IMR-90 (cell line): ENCODE results near the gene TNK1. TPM values are rescaled to one million over a fixed set of nuclear protein-coding genes. Genes with fewer than 3 reads are reported as not detected.

Experiments
- ATAC-seq: fragments of 200-7000 bp; cut with Tn5 transposase; 2 replicates; pipeline ENCODE4 v1.9.1; 2020; ENCODE audit warnings: low read depth, mild to moderate bottlenecking, moderate library complexity
- BruUV-seq: library from RNA; stranded (reverse); fragments of 400-500 nt; replicated peaks from 2 replicates; lab custom pipeline; 2021; lab: Mats Ljungman, UMichigan
- CTCF ChIA-PET: fragments of 300-600 bp; formaldehyde crosslinking; extraction: SDS; loops from one replicate; lab custom pipeline; 2021; ENCODE audit warnings: antibody characterized with exemption; lab: Yijun Ruan, JAX
- POLR2A ChIA-PET: fragments of 300-600 bp; sonication (Branson Sonifier 250); formaldehyde crosslinking; loops from one replicate; lab custom pipeline; 2022; ENCODE audit warnings: antibody characterized with exemption; ENCODE audit not compliant: unreplicated experiment; lab: Charles Lee
- DNase-seq: peaks from one replicate; pipeline ENCODE4 v3.0.0; 2013
- H2AFZ ChIP-seq: replicated peaks from 2 replicates; pipeline ENCODE3; 2013; ENCODE audit warnings: low read length, mild to moderate bottlenecking; ENCODE audit not compliant: poor library complexity
- H2AK5ac ChIP-seq: 2 replicates; pipeline ENCODE4 v1.6.1; 2013; ENCODE audit warnings: low read depth, low read length, inconsistent platforms
- H2AK9ac ChIP-seq: replicated peaks from 2 replicates; pipeline ENCODE3; 2013; ENCODE audit warnings: mild to moderate bottlenecking, low read depth, low read length, moderate library complexity; ENCODE audit not compliant: poor library complexity
- H2BK120ac ChIP-seq: 2 replicates; pipeline ENCODE4 v1.6.1; 2013; ENCODE audit warnings: low read depth, low read length, inconsistent platforms
- H2BK15ac ChIP-seq: 3 replicates; pipeline ENCODE4 v1.6.1; 2013; ENCODE audit warnings: low read depth, low read length, inconsistent platforms
- H2BK20ac ChIP-seq: 2 replicates; pipeline ENCODE4 v1.6.1; 2013; ENCODE audit warnings: low read depth, mild to moderate bottlenecking, inconsistent platforms, low read length, moderate library complexity
- H2BK5ac ChIP-seq: 2 replicates; pipeline ENCODE4 v1.6.1; 2013; ENCODE audit warnings: mild to moderate bottlenecking, low read depth, low read length, inconsistent platforms; ENCODE audit not compliant: poor library complexity, severe bottlenecking
- H3K14ac ChIP-seq: replicated peaks from 2 replicates; pipeline ENCODE4 v1.6.1; 2013; ENCODE audit warnings: low read depth, low read length, inconsistent platforms
- H3K18ac ChIP-seq: 2 replicates; pipeline ENCODE4 v1.6.1; 2013; ENCODE audit warnings: low read depth, low read length, control low read depth
- H3K23ac ChIP-seq: 2 replicates; pipeline ENCODE4 v1.6.1; 2013; ENCODE audit warnings: low read depth, low read length, inconsistent platforms
- H3K27ac ChIP-seq: 2 replicates; pipeline ENCODE4 v1.5.1; 2013; ENCODE audit warnings: mild to moderate bottlenecking, control low read depth, low read length; ENCODE audit not compliant: insufficient read depth
- H3K27me3 ChIP-seq: 2 replicates; pipeline ENCODE4 v1.6.1; 2013; ENCODE audit warnings: low read length; ENCODE audit not compliant: control insufficient read depth, insufficient read depth
- H3K36me3 ChIP-seq: 2 replicates; pipeline ENCODE4 v1.6.1; 2013; ENCODE audit warnings: low read length, mixed read lengths; ENCODE audit not compliant: control insufficient read depth, insufficient read depth
- H3K4ac ChIP-seq: 2 replicates; pipeline ENCODE4 v1.6.1; 2013; ENCODE audit warnings: low read depth, low read length, inconsistent platforms
- H3K4me1 ChIP-seq: 2 replicates; pipeline ENCODE4 v1.6.1; 2013; ENCODE audit warnings: low read length, mixed read lengths; ENCODE audit not compliant: control insufficient read depth, insufficient read depth
- H3K4me2 ChIP-seq: 2 replicates; pipeline ENCODE4 v1.6.1; 2013; ENCODE audit warnings: low read depth, mild to moderate bottlenecking, control low read depth, low read length, moderate library complexity
- H3K4me3 ChIP-seq: 2 replicates; pipeline ENCODE4 v1.5.1; 2013; ENCODE audit warnings: low read depth, mild to moderate bottlenecking, control low read depth, low read length, moderate library complexity; ENCODE audit not compliant: insufficient read depth
- H3K56ac ChIP-seq: 2 replicates; pipeline ENCODE4 v1.6.1; 2013; ENCODE audit warnings: low read length, inconsistent platforms; ENCODE audit not compliant: insufficient read depth; ENCODE audit errors: extremely low read depth
- H3K79me1 ChIP-seq, 2 experiments: 2 replicates each; pipeline ENCODE4 v1.6.1; 2013; ENCODE audit warnings: low read length in 2 of 2, inconsistent platforms in 1 of 2, low read depth in 1 of 2
- H3K9ac ChIP-seq: 2 replicates; pipeline ENCODE4 v1.6.1; 2013; ENCODE audit warnings: low read depth, low read length, control low read depth
- H3K9me1 ChIP-seq: 2 replicates; pipeline ENCODE4 v1.6.1; 2013; ENCODE audit warnings: low read length, inconsistent platforms; ENCODE audit not compliant: insufficient read depth
- H3K9me3 ChIP-seq: 2 replicates; pipeline ENCODE4 v1.6.1; 2013; ENCODE audit warnings: low read length; ENCODE audit not compliant: control insufficient read depth, insufficient read depth
- H4K20me1 ChIP-seq: 2 replicates; pipeline ENCODE4 v1.6.1; 2013; ENCODE audit warnings: low read length, inconsistent platforms; ENCODE audit not compliant: insufficient read depth
- H4K5ac ChIP-seq: 2 replicates; pipeline ENCODE4 v1.6.1; 2013; ENCODE audit warnings: mild to moderate bottlenecking, low read depth, low read length, control low read depth
- H4K8ac ChIP-seq, 2 experiments: 2 replicates each; pipeline ENCODE4 v1.6.1; 2013; ENCODE audit warnings: low read depth in 2 of 2, low read length in 2 of 2, control low read depth in 1 of 2, inconsistent platforms in 1 of 2
- H4K91ac ChIP-seq: 2 replicates; pipeline ENCODE4 v1.6.1; 2013; ENCODE audit warnings: low read depth, low read length, inconsistent platforms; ENCODE audit not compliant: insufficient read depth
- BHLHE40 ChIP-seq: fragments of 150-350 bp; IDR thresholded peaks from 2 replicates; pipeline ENCODE4 v1.6.1; 2016; ENCODE audit warnings: mild to moderate bottlenecking, low read depth, low read length
- CEBPB ChIP-seq: IDR thresholded peaks from 2 replicates; pipeline ENCODE4 v1.6.1; 2012; ENCODE audit warnings: low read depth, low read length, improper control_type of control experiment
- CHD1 ChIP-seq: IDR thresholded peaks from 2 replicates; pipeline ENCODE4 v1.6.1; 2012; ENCODE audit warnings: low read depth, low read length, improper control_type of control experiment
- CTCF ChIP-seq: conservative IDR thresholded peaks from 2 replicates; pipeline ENCODE4 v1.5.1; 2012; ENCODE audit warnings: mild to moderate bottlenecking, low read depth, low read length, improper control_type of control experiment
- FOS ChIP-seq: fragments of 150-350 bp; IDR thresholded peaks from 2 replicates; pipeline ENCODE4 v1.6.1; 2016; ENCODE audit warnings: low read depth, low read length
- MAFK ChIP-seq: IDR thresholded peaks from 2 replicates; pipeline ENCODE4 v1.6.1; 2012; ENCODE audit warnings: low read depth, low read length, improper control_type of control experiment
- MAZ ChIP-seq: IDR thresholded peaks from 2 replicates; pipeline ENCODE4 v1.6.1; 2012; ENCODE audit warnings: low read depth, mild to moderate bottlenecking, low read length, improper control_type of control experiment, moderate library complexity, borderline replicate concordance
- MXI1 ChIP-seq: IDR thresholded peaks from 2 replicates; pipeline ENCODE4 v1.6.1; 2012; ENCODE audit warnings: low read depth, mild to moderate bottlenecking, low read length, moderate library complexity, borderline replicate concordance
- NFE2L2 ChIP-seq: fragments of 150-350 bp; IDR thresholded peaks from 2 replicates; pipeline ENCODE4 v1.6.1; 2016; ENCODE audit warnings: low read depth, mild to moderate bottlenecking, low read length
- POLR2A ChIP-seq: IDR thresholded peaks from 2 replicates; pipeline ENCODE4 v1.6.1; 2012; ENCODE audit warnings: mild to moderate bottlenecking, low read depth, low read length
- RAD21 ChIP-seq: IDR thresholded peaks from 2 replicates; pipeline ENCODE4 v1.6.1; 2012; ENCODE audit warnings: low read length, improper control_type of control experiment
- RCOR1 ChIP-seq: IDR thresholded peaks from 2 replicates; pipeline ENCODE4 v1.6.1; 2012; ENCODE audit warnings: mild to moderate bottlenecking, low read length, improper control_type of control experiment; ENCODE audit not compliant: insufficient replicate concordance
- RFX5 ChIP-seq: IDR thresholded peaks from 2 replicates; pipeline ENCODE4 v1.8.0; 2012; ENCODE audit warnings: low read depth, mild to moderate bottlenecking, low read length, moderate library complexity
- SMC3 ChIP-seq: fragments of 150-350 bp; IDR thresholded peaks from 2 replicates; pipeline ENCODE4 v1.6.1; 2016; ENCODE audit warnings: low read depth, mild to moderate bottlenecking, antibody characterized with exemption, low read length, moderate library complexity
- WGBS, 2 experiments: methylation state at CpG; one replicate each; pipeline versions ENCODE4 v1.1.5 to v1.1.7; 2013; ENCODE audit warnings: missing lambda C conversion rate in 2 of 2; ENCODE audit not compliant: insufficient read length in 1 of 2; ENCODE audit errors: extremely low coverage in 2 of 2; 5-methylcytosine and 5-hydroxymethylcytosine counted together
- dilution Hi-C: fragments of 300-500 bp; cut with HindIII; formaldehyde crosslinking; loops from one replicate; pipeline ENCODE4 v1.14.3; 2018; ENCODE audit warnings: low sequenced_read_pairs; ENCODE audit not compliant: unreplicated experiment
- in situ Hi-C: fragments of 300-500 bp; cut with MboI; formaldehyde crosslinking; loops from 3 replicates; pipeline ENCODE4 v1.14.3; 2019; ENCODE audit warnings: low sequenced_read_pairs, inconsistent platforms, mixed read lengths
- intact Hi-C: fragments of 100-400 bp; cut with micrococcal nuclease; formaldehyde crosslinking; loops from 2 replicates; pipeline ENCODE4 v1.10.0; 2022
- polyA plus RNA-seq, 3 experiments: library from polyadenylated mRNA; depleted of rRNA; stranded (reverse); fragments of >200 nt; gene quantifications; 2 replicates each; pipeline ENCODE4 v1.2.3, GENCODE V29; 2012; ENCODE audit warnings: low replicate concordance in 1 of 3
- total RNA-seq: library from RNA; depleted of rRNA; stranded (reverse); fragments of >200 nt; gene quantifications from 2 replicates; pipeline ENCODE4 v1.2.3, GENCODE V29; 2012
- TF ChIP-seq, protein P1 (sequence below): fragments of 150-350 bp; IDR thresholded peaks from 2 replicates; pipeline ENCODE4 v1.6.1; 2016; ENCODE audit warnings: low read depth, mild to moderate bottlenecking, low read length, moderate library complexity, borderline replicate concordance

TNK1 gene
- total and polyA plus RNA-seq, 2 of the 4 experiments (the other 2 are of a cell fraction), result 0.44 to 0.54 TPM

GRCh38 chr17:7409716-7410115 is 28.8 kb downstream of the TNK1 start:
- in situ Hi-C loops, result no loop called here
- H2BK120ac ChIP-seq, result no peak overlapping the region
- TF ChIP-seq CHD1 (no peak), SMC3 (no peak), RFX5 (no peak), CTCF (no peak), FOS (no peak), POLR2A (no peak), MAZ (no peak), CEBPB (no peak), MXI1 (no peak), NFE2L2 (no peak), RCOR1 (no peak), MAFK (no peak), BHLHE40 (no peak), RAD21 (no peak)
- TF ChIP-seq, protein P1, sequence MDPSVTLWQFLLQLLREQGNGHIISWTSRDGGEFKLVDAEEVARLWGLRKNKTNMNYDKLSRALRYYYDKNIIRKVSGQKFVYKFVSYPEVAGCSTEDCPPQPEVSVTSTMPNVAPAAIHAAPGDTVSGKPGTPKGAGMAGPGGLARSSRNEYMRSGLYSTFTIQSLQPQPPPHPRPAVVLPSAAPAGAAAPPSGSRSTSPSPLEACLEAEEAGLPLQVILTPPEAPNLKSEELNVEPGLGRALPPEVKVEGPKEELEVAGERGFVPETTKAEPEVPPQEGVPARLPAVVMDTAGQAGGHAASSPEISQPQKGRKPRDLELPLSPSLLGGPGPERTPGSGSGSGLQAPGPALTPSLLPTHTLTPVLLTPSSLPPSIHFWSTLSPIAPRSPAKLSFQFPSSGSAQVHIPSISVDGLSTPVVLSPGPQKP, result no peak
- H4K8ac ChIP-seq, result no peak overlapping the region
- dilution Hi-C loops, result no loop called here
- CTCF ChIA-PET, result no interaction called here
- H2BK15ac ChIP-seq, result no peak overlapping the region
- BruUV-seq, result no TSS peak
- ATAC-seq (no peak), DNase-seq (no peak)
- peak overlapping the region; percentile 85 for H2AK9ac ChIP-seq
- H3K4me2 ChIP-seq, result no peak overlapping the region
- peaks cover 0 to 33% of the 10 kb centered on the region in 2 experiments; a peak in 3 of 4 replicates for H3K79me1 ChIP-seq
- H4K5ac ChIP-seq, result no peak overlapping the region
- POLR2A ChIA-PET, result no interaction called here
- H3K9me1 ChIP-seq, result peaks cover 4% of the 10 kb centered on the region; the same call in 1 of the 2 replicates
- H3K27me3 ChIP-seq, result no peaks in the 10 kb centered on the region
- H4K91ac ChIP-seq, result no peak overlapping the region
- no peaks in the 10 kb centered on the region for H3K9me3 ChIP-seq
- H3K4me1 ChIP-seq, result peaks cover 8% of the 10 kb centered on the region
- peaks cover 29% of the 10 kb centered on the region for H3K36me3 ChIP-seq
- no peak overlapping the region for H3K18ac ChIP-seq
- H2BK20ac ChIP-seq, result no peak overlapping the region
- H3K23ac ChIP-seq, result no peak overlapping the region
- no peak overlapping the region for H3K4ac ChIP-seq
- H2AFZ ChIP-seq, result no peak overlapping the region
- H3K9ac ChIP-seq, result no peak overlapping the region
- WGBS, 2 experiments, result 98% methylated on average over 5 of the region's 6 CpGs; no CpG with 5 or more reads in 1 of the 2 experiments
- H3K14ac ChIP-seq, result no peak overlapping the region
- intact Hi-C loops, result no loop called here
- peaks cover 7% of the 10 kb centered on the region for H4K20me1 ChIP-seq
- H3K4me3 ChIP-seq, result no peak overlapping the region
- no peak overlapping the region for H2AK5ac ChIP-seq
- no peak overlapping the region for H2BK5ac ChIP-seq
- H3K27ac ChIP-seq, result no peak overlapping the region
- no peak overlapping the region for H3K56ac ChIP-seq
